Breast epithelium (tissue), 3 donors: ENCODE data around the gene LLCFC1.

Experiments
- POLR2A ChIP-seq: fragments of 450-650 bp; IDR thresholded peaks from one replicate; pipeline ENCODE4 v1.6.1; 2016; ENCODE audit warnings: antibody characterized with exemption, mild to moderate bottlenecking, moderate library complexity
- TF ChIP-seq, protein P1 (sequence below), 3 donors: fragments of 450-650 bp; IDR thresholded peaks; one replicate each; pipeline ENCODE4 v1.5.1; 2016 to 2017; ENCODE audit warnings: antibody characterized with exemption in 3 of 3, mild to moderate bottlenecking in 3 of 3, moderate library complexity in 3 of 3

DNA sequence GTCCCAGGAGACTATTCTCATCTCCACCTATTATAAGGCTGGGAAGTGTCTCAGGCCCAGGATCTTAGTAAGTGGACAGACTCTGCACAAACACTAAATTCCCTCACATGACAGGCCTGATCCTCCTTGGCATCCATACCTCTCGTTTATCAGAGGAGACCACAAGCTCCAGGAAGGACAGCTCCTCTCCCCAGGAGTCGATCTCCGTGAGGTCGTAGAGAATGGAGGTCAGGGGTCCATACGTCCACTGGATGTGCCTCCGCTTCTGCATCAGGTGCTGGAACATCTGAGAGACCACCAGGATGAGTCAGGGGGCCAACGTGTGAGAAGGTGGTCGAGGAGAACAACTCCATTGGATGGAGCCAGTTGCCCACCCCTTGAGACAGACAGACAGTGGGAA is 11.3 kb upstream of the LLCFC1 start:
- no peak for TF ChIP-seq POLR2A
- TF ChIP-seq, protein P1, sequence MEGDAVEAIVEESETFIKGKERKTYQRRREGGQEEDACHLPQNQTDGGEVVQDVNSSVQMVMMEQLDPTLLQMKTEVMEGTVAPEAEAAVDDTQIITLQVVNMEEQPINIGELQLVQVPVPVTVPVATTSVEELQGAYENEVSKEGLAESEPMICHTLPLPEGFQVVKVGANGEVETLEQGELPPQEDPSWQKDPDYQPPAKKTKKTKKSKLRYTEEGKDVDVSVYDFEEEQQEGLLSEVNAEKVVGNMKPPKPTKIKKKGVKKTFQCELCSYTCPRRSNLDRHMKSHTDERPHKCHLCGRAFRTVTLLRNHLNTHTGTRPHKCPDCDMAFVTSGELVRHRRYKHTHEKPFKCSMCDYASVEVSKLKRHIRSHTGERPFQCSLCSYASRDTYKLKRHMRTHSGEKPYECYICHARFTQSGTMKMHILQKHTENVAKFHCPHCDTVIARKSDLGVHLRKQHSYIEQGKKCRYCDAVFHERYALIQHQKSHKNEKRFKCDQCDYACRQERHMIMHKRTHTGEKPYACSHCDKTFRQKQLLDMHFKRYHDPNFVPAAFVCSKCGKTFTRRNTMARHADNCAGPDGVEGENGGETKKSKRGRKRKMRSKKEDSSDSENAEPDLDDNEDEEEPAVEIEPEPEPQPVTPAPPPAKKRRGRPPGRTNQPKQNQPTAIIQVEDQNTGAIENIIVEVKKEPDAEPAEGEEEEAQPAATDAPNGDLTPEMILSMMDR (IDR thresholded peaks at IDR 0.05): no peak
